IPS-NIHi7 (cell line): ENCODE results near the gene XAB2.

ENCODE experiments used
- DNase-seq: peaks from one replicate; pipeline ENCODE4 v3.0.0; 2012; ENCODE audit warnings: mixed read lengths; ENCODE audit errors: extremely low spot score

Gene XAB2

DNA sequence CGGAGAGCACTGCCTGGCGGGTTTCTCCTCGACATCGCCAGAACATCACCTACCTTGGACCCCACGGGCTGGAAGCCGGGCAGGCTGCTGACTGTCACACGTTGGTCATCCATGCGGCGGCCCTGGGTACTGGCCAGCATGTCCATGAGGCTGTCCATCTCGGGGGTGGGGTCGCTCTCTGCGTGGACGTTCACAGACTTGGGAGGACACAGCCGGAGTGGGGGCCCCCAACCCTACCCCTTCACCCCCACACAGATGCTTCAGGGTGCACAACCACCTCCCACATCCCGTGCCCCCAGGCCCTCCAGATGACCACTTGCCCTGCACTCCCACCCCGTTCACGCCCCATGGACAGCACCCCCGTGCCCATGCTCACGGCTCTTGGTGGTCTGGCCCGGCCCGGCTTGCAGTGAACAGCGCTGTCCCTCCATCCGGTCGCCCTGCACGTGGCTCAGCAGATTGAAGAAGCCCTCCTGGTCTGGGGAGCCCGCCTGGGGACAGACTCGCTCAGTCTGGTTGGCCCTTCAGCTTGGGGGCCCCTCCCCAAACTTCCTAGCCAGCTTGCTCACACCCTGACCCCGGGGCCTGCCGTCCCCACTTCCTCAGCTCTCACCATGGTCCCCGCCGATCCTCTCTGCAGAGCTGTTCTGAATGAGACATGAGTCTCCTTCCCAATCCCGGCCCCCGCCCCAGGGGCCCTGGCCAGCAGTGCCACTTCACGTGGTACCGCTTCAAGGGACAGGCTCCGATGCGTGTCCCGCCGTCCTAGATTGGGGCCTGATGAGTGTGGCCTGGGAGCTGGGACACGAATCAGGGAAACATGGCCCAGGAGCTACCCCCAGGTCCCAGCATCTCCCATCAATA is 3.2 kb upstream of the XAB2 start:
- DNase-seq: no peak

DNA sequence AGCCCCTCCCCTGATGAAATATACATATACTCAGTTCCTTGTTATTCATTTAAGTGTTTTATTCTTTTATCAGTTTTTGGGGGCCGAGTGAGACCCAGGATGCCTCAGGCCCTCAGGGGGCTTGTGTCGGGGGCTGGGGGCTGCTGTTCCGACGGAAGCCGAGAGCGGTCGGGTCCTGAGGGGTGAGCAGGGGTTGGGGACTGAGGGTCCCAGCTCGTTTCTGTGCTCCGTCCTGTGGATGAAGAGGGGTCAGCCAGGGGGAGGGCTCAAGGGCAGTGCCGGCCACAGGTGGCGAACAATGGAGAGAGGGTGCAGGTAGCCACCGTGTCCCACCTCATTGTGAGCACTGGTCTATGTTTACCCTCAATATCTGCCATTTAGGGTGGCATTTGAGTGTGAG is 2.2 kb upstream of the XAB2 start:
- no peak for DNase-seq

DNA sequence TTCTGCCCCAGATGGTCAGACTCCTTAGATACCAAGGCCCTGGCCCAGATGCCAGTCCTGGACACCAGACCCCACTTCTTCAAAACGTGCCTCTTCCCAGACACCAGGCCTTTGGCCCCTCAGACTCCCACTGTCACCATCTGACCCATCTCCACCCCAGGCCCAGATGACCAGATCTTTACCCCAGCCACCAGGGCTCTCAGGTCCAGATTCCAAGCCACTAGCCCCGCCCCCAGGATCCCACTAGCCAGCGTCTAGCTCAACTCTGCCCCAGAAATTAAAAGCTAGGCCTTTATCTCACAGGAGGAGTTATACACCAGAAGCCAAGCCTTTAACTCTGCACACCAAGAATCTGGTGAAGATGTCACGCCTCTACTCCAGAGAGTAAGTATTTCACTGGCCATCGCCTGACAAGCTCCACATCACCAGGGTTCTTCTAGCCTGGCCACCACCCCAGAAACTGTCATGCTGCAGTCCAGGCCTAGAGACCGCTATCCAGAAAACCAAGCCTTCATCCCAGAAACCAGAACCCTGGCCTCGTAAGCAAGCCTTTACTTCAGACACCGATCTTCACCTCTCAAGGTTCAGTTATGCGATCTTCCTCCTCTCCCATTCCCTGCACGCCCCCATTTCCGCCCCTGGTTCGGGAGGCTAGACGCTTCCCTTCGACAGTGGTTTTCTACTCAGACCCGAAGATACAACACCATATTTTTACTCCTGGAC is 595 bp downstream of the XAB2 start:
- no peak for DNase-seq

DNA sequence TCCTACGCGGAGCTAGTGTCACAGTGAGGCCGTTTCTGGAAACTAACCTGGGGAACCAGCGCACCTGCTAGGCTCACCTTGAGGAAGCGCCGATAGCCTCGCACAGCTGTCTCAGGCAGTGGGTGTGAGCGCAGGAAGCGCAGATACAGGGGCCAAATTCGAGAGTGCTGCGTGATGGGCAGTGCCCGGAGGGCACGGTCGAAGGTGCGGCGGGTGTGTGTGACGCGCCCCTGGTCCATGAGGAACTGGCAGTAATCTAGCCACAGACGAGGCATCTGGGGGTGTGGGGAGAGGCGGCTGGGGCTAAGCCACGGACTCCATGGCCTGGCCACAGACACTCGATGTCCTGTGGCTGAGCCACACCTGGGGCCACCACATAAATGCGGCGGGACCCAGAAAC is 2.2 kb downstream of the XAB2 start:
- DNase-seq: no peak

DNA sequence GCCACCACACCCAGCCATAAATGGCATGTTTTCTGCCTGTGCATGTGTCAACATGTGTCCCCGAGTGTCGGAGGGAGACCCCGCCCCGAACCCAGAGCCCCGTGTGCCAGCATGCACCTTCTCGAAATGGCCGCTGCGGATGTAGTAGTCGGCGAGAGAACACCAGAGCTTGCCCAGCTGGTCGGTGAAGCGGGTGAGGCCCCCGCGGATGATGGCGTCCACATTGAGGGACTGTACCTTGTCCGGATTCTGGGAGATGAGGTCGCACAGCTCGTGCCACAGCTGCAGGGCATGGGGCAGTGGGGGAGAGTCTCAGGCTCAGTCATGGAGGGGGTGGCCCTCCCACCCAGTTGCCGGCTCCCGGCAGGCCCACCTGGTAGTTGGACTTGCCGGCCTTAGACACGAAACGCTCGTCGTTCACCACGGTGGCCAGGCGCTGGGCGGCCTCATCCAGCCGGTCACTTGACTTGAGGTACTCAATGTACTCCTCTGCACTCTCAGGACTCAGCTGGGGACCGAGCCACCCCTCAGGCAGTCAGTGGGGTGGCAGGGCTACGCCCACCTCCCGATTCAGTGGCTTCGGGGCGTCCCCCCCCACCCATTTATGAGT is 3.5 kb downstream of the XAB2 start:
- DNase-seq: no peak

DNA sequence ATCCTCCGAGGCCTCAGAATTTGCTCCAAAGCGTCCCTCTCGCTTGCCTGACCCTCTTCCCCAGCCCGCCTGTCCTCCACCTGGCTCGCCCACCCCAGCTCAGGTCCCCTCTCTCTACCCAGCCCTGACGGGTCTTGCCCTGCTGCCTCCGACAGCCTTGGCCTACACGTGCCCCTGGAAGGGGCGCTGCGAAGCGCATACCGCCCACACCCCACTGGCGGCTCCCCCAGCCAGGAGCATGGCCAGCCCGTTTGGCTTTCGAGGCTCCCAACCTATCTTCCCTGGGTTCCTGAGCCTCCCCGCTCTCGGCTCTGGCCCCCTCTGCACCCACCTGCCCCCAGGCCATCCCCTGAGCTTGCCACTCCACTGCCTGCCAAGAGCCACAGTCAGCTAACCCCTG is 4.5 kb downstream of the XAB2 start:
- no peak for DNase-seq

DNA sequence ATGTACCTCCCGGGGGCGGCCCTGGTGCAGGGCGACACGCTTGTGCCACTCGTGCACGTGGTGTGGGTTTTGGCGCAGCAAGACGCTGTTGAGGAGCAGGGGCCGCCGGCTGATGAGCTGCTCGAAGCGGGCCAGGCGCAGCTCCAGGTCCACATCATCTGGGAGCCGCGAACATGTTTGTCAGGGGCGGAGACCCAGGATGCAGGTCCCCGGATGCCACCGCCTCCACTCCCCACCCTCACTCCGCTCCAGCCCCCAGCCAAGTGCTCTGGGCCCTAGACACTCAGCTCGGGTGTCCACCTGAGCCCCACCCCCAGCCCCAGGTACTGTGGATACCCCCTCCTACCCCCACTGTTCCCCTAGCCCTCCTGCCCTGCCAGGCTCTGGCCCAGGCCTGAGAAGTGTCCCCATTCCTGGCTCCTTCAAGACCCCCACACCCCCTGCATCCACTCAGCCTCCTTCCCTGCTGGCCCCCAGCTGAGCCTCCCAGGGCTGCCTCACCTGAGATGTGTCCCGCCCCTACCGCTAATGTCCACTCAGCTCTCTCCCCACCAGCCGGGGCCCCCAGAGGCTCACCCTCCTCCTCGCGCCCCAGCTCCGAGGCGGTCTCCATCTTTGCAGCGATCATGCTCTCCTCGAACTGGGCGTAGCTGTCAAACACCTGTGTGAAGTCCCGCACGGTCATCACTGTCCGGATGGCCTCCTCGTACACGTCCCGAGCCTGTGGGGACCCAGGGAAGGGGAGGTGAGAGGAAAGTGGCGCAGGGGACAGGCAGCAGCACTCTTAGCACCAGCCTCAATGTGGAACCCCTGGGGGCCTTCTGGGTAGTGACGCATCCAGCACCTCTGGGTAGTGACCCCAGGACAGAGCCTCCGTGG is 5.4 kb downstream of the XAB2 start:
- DNase-seq: no peak

DNA sequence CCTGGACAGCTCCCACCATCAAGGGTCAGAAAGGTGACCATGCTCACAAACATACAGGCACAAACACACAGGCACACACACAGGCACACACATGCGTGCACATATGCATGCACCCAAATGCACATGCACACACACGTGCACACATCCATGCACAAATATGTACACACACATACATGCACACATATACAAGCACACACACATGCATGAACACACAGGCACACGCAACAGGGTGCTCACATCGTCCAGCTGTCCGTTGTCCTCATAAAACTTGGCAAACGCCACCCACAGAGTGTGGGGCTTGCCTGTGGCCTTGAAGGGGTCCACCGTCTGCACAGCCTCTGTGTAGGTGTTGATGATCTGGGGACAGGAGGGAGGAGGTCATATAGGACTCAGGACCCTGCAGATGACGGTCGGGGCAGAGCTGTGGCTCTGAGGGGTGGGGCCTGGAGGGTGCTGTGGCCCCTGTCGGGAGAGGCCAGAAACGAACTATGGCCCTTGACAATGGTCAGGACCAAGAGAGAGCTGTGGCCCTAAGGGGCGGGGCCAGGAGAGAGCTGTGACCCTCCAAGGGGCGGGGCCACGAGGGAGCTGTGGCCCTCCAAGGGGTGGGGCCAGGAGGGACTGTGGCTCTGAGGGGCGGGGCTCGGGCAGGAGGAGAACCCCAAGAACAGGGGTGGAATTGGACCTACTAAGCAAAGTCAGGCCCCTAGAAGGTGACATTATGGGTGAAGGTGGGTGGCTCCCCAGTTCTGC is 6.2 kb downstream of the XAB2 start:
- DNase-seq: peak; percentile 84

DNA sequence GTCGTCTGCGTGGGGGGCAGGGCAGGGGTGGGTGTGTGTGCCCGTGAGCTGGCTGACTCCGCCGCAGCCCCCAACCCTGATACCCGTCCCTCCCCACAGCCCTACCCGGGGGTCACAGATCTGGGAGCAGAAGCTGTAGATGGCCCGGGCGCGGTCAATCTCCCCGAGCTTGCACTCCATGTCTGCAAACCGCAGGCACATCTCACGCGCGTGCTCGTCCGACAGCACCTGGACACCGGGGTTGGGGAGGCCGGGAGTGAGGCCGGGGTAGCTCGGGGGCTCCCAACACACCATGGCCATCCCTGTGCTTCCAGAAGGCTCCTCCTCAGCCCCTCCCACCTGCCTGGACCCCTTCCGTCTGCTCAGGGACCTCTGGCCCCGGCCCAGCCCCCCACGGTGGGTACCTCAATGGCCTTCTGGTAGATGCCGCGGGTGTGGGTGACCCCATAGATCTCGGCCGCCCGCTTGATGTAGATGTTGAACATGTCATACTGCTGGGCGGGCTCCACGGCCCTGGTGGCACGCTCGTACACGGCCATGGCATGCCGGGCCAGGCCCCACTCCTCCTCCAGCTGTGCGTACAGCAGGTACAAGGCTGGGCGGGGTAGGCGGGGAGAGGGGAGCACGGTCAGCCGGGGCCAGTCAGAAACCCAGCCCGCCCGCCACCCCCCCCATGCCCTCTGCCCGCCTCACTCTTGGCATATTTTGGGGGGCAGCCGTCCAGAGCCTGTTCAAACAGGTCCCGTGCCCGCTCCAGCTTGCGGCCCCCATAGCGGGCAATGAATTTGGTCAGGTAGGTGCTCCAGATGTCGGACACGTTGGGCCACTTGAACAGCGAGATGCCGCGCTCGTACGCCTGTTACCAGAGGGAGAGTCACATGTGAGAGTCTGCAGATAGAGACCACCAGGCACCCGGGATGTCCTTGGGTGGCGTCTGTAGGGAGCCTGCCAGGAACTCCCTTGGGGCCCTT is 8.6 kb downstream of the XAB2 start:
- no peak for DNase-seq

DNA sequence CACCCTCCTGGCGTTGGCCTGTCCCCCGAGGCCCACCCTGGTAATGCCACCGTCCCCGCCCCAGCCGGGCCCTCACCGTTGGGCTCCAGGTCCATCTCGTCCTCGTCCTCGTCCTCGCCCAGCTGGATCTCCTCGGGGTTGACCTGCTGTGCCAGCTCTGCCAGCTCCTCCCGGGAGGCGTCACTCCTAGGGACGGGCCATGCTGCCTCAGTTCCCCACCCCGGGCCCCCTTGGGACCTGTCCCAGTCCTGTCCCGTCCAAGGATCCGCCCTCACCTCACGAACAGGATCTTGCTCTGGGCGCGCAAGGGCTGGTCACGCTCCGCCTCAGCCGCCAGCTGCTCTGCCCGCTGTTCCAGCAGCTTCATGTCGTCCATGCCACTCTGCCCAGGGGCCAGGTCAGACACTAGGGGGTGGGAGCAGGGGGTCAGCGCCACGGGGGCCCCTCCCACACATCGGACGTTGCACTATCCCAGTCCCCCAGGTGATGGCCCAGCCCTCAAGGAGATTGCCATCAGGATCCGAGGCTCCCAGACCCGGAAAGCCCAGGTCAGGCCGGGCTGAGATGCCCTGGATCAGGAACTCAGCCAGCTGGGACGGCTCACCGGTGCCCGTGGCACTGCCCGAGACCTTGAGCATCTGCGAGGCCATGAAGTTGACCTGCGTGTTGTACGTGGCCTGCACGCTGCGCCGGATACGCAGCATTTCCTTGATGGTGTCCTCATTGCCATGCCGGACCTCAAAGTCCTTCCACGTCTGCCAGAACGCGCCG is 9.5 kb downstream of the XAB2 start:
- no peak for DNase-seq

DNA sequence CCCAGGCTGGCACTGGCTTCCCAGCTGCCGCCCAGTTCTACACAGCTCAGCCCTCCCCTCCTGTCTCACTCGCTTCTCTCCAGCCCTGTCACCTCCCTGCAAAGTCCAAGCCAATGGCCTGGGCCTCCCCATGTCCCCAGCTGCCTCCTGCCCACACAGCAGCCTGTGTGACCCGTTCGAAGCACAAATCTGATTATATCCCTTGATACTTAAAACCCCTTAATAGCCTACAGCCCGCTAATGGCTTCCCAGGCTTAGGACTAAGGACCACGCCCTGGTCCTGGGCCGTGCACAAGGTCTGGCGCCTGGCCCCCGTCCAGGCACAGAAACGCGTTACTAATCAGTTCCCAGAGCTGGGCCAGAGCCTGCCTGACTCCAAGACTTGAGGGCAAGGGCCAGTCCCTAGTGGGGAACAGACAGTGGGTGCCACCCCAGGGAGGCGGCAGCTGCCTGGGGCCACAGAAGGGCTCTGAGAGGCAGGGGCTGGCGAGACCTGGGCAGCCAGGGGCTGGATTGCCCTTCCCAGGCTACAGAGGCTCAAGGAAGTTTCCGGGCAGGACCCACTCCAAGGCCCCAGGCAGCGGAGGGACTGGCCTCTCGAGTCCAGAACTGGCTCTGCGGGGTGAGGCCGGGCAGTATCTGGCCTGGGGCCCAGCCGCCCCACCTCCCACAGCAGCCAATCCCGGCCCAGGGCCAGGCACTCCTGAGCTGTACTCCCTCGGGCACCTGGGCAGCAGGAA is 10.4 kb downstream of the XAB2 start:
- DNase-seq: no peak

DNA sequence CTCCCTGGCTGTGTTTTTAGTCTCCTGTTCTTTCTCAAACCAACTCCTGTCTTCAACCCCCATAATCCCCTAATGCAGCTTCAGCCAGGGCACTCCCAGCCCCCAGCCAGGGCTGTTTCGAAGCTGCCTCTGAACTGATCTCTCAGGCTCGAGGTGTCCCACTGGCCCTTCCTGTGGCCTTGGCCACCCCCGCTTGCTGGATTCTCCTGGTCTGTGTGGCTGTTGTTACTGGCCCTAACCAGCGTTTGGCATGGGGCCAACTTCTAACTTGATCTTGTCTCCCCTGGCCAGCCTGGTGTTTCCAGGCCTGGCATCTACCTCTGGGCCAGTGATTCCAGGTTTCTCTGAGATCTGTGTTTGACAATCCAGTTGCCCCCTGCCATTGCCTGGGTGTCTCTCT is 11.0 kb downstream of the XAB2 start:
- DNase-seq: no peak

DNA sequence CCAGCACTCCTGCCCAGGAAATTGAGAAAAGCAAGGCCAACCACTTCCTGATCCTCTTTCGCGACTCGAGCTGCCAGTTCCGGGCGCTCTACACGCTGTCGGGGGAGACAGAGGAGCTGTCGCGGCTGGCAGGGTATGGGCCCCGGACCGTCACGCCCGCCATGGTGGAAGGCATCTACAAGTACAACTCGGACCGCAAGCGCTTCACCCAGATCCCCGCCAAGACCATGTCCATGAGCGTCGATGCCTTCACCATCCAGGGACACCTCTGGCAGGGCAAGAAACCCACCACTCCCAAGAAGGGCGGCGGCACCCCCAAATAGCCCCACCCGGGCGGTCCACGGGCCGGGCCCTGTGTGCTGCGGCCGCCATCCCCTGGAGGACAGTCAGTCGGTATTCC is 11.6 kb downstream of the XAB2 start:
- DNase-seq: no peak

DNA sequence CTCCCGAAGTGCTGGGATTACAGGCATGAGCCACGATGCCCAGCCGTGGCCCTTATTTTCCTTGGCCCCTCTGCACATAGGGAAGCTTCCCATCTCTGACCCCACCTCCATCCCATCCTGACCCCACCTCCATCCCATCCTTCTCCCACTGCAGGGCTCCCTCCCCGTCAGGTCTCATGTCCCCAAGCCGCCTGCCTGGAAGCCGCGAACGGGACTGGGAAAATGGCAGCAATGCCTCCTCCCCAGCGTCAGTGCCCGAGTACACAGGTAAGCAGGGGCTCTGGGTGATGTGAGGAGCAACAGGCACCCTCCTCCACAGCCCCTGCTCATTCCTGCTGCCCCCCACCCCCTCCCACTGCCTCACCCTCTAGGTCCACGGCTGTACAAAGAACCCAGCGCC is 12.2 kb downstream of the XAB2 start:
- no peak for DNase-seq

DNA sequence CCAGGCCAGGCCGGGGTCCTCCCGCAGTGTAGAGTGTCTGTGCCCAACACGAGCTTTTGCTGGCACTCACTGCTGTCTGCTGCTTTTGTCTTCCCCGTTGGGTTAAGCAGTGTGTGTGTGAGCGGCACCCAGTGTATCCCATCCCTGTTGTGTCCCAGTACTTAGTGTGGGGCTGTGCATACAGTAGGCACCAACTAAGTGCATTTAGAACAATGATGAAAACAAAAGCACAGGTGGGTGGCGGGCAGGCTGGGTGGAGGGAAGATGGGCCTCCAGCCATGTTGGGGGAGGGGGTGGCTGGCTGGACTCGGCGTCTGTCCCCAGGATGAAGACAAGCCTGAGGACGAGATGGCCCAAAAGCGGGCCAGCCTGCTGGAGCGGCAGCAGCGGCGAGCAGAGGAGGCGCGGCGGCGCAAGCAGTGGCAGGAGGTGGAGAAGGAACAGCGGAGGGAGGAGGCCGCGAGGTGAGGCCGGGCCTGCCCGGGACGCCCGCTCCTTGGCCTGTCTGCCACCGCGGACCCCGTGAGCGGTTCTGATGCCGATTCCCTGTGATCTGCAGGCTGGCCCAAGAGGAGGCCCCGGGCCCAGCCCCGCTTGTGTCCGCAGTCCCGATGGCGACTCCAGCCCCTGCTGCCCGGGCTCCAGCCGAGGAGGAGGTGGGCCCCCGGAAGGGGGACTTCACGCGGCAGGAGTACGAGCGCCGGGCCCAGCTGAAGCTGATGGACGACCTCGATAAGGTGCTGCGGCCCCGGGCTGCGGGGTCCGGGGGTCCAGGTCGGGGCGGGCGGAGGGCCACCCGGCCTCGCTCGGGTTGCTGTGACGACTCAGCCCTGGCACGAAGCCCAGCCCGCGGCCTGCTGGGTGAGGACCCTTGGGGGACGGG is 14.2 kb downstream of the XAB2 start:
- no peak for DNase-seq

DNA sequence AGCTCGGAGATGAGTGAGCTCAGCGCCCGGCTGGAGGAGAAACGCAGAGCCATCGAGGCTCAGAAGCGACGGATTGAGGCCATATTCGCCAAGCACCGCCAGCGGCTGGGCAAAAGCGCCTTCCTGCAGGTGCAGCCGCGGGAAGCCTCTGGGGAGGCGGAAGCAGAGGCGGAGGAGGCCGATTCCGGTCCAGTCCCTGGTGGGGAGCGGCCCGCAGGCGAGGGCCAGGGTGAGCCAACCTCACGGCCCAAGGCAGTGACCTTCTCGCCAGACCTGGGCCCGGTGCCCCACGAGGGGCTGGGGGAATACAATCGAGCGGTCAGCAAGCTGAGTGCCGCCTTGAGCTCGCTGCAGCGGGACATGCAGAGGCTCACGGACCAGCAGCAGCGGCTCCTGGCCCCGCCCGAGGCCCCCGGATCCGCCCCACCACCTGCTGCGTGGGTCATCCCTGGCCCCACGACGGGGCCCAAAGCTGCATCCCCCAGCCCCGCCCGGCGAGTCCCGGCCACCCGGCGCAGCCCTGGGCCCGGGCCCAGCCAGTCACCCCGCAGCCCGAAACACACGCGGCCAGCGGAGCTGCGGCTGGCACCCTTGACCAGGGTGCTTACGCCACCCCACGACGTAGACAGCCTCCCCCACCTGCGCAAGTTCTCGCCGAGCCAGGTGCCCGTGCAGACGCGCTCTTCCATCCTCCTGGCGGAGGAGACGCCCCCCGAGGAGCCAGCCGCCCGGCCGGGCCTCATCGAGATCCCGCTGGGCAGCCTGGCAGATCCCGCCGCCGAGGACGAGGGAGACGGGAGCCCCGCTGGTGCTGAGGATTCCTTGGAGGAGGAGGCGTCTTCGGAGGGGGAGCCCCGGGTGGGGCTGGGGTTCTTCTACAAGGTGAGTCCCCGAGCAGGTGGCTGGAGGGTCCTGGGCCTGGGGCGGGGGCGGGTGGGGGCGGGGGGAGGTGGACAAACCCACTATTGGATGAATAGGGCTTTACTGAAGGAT is 16.8 kb downstream of the XAB2 start:
- no peak for DNase-seq
